WI38 (cell line): ENCODE results near the gene VTI1A.

ENCODE experiments used
- H3K4me3 ChIP-seq: 2 replicates; pipeline ENCODE4 v1.5.1; 2011; ENCODE audit warnings: low read depth, mild to moderate bottlenecking, control low read depth, low read length
- CTCF ChIP-seq: IDR thresholded peaks from 2 replicates; pipeline ENCODE4 v1.5.1; 2012; ENCODE audit warnings: low read depth, mild to moderate bottlenecking, control low read depth, low read length

Gene VTI1A

GRCh38 chr10:112827086-112827485, 380.1 kb downstream of the VTI1A start:
- no peak for TF ChIP-seq CTCF
- H3K4me3 ChIP-seq: no peak overlapping the region

- TF ChIP-seq CTCF: no peak
Observed at GRCh38 chr10:112827951-112828350, 380.9 kb downstream of the VTI1A start.

DNA sequence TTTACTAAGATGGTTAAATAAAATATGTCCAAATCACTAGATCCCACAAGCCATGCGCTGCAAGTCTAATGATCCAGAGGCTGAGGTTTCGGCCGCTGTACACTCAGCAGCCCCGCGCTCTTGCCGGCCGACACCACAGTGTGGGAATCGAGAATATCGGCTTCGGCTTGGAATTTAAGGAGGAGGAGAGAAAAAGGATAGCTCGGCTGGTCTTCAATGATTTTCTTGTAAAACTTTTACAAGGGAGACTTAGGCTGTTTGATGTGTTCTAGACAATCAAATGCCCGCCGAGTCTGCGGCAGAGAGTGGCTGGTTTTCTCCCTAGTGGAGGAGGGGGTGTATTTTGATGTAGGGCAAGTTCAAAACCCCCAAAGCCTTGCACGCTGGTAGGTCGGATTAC, 384.8 kb downstream of the VTI1A start:
- no peak for TF ChIP-seq CTCF
- H3K4me3 ChIP-seq: no peak overlapping the region

More at GRCh38 chr10:112827951-112828350, 380.9 kb downstream of the VTI1A start:
- no peak overlapping the region for H3K4me3 ChIP-seq

DNA sequence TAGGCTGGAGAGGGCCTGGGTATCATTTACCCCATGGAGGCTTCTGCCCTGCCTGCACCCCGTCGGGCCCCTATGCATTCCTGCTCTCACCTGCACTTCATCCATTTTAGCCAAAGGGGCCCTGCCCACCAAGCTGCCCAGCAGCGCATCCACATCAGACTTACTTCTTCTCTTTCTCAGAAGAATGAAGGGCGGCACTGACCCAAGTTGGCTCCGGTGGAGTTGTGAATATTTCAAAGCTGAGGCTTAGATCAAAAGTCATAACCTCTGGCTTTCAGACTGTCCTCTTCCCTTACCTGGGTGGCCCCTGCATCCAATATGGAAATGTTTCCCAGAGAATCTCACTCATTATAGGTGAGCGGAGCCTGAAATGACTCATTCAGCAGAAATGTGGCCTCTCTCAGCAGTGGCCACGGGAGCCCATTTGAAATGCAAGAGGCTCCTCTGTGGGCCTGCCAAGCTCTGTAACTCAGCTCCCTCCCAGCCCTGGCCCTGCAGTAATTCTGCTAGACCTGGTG, 385.4 kb downstream of the VTI1A start:
- no peak for TF ChIP-seq CTCF
- H3K4me3 ChIP-seq: no peak overlapping the region

DNA sequence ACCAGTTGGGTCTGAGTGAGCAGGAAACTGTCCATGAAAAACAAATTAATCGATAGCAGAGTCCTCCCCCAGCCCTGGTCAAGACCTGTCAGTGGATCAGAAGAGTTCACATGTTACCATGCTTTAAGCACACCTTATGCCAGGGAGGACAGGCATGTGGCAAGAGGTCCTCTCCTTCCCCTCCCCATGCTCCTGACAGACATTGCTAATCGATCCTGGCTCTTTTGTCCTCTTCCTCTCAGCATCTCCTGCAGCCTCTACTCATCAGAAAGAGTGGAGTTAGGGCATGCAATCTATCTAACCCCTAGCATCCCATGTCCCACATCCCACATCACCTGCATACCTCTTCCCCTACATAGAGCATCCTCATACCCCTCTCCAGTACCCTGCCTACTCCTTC, 385.9 kb downstream of the VTI1A start:
- TF ChIP-seq CTCF: no peak

GRCh38 chr10:112834751-112835181, 387.8 kb downstream of the VTI1A start:
- TF ChIP-seq CTCF: no peak
- no peak overlapping the region for H3K4me3 ChIP-seq

More for the DNA sequence above, 385.9 kb downstream of the VTI1A start:
- H3K4me3 ChIP-seq: no peak overlapping the region

DNA sequence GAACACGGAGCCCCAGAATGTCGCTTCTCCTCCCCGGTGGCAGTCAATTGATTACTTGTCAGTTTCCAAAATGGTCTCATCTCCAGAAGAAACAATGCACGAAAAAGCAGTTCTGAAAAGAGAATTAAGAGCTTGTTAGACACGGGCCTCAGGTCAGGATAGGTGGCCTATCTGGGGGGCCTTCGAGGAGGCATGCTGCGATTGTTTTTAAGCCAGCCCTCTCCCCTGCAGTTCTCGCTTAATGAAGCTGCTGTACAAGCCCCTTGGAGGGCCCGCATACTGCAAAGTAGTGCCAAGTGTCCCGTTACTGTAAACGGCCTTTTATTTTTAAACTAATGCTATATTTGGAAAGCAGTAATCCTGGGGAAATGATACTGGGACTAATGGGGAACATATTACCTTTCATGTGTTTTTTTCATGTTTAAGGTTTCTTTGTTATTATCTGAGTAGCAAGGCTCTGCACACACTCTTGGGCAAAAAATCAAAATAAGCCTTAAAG, 388.3 kb downstream of the VTI1A start:
- H3K4me3 ChIP-seq: no peak overlapping the region
- no peak for TF ChIP-seq CTCF
